Uterus (tissue), 2 donors: ENCODE results near the gene TMEM187.

ENCODE experiments used
- POLR2A ChIP-seq, 2 donors: fragments of 450-650 bp; IDR thresholded peaks; one replicate each; pipeline ENCODE4 v1.6.1; 2016; ENCODE audit warnings: antibody characterized with exemption in 2 of 2, mild to moderate bottlenecking in 1 of 2, moderate library complexity in 1 of 2
- TF ChIP-seq, protein P1 (sequence below), 4 experiments: fragments of 200-600 bp in 2 of 4; fragments of 450-650 bp in 2 of 4; sonication (generic) in 2 of 4; IDR thresholded peaks; one replicate each; pipeline ENCODE4 v1.5.1; 2016 to 2019; ENCODE audit warnings: antibody characterized with exemption in 4 of 4, mild to moderate bottlenecking in 2 of 4, moderate library complexity in 1 of 4

DNA sequence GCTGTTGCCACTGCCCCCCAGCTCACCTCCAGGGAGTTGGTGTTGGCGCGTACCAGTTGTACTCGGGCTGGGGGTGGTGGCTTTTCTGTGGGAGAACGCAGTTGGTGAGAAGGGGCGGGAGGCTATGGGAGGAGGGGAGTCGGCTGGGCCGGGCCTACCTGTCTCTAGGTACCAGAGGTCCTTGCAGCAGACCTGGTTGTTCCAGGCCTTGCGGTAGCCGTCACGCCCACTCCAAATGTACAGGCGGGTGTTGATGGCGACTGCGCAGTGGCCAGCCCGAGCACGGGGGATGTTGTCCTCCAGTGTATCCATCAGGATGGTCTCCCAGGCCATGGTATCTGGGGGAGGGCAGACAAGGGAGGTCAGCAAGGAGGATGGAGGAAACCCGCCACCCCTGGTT is 12.5 kb upstream of the TMEM187 start:
- TF ChIP-seq, protein P1, sequence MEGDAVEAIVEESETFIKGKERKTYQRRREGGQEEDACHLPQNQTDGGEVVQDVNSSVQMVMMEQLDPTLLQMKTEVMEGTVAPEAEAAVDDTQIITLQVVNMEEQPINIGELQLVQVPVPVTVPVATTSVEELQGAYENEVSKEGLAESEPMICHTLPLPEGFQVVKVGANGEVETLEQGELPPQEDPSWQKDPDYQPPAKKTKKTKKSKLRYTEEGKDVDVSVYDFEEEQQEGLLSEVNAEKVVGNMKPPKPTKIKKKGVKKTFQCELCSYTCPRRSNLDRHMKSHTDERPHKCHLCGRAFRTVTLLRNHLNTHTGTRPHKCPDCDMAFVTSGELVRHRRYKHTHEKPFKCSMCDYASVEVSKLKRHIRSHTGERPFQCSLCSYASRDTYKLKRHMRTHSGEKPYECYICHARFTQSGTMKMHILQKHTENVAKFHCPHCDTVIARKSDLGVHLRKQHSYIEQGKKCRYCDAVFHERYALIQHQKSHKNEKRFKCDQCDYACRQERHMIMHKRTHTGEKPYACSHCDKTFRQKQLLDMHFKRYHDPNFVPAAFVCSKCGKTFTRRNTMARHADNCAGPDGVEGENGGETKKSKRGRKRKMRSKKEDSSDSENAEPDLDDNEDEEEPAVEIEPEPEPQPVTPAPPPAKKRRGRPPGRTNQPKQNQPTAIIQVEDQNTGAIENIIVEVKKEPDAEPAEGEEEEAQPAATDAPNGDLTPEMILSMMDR (IDR thresholded peaks at IDR 0.05): no peak
- TF ChIP-seq POLR2A (IDR thresholded peaks at IDR 0.05): no peak
